Mucosa of stomach (tissue), 1 donor: ENCODE results near the gene GFPT1.

Experiments
- H3K27me3 ChIP-seq: one replicate; pipeline ENCODE4 v1.7.0; 2013; ENCODE audit warnings: mild to moderate bottlenecking, low read length; ENCODE audit not compliant: control insufficient read depth, insufficient read depth
- H3K36me3 ChIP-seq: one replicate; pipeline ENCODE4 v1.7.0; 2013; ENCODE audit warnings: low read length; ENCODE audit not compliant: control insufficient read depth, insufficient read depth
- H3K4me1 ChIP-seq: one replicate; pipeline ENCODE4 v1.7.0; 2013; ENCODE audit warnings: mild to moderate bottlenecking, low read length; ENCODE audit not compliant: control insufficient read depth, insufficient read depth
- H3K4me3 ChIP-seq: one replicate; pipeline ENCODE4 v1.7.0; 2013; ENCODE audit warnings: low read length
- H3K9ac ChIP-seq: one replicate; pipeline ENCODE4 v1.7.0; 2013; ENCODE audit warnings: mild to moderate bottlenecking, low read length, moderate library complexity
- H3K9me3 ChIP-seq: one replicate; pipeline ENCODE4 v1.7.0; 2013; ENCODE audit warnings: mild to moderate bottlenecking, low read length, moderate library complexity; ENCODE audit not compliant: control insufficient read depth
- donor health status: Pancreatic carcinoma.

Gene GFPT1

GRCh38 chr2:69309351-69310110 lies 77.5 kb downstream of the GFPT1 start:
- Histone ChIP-seq H3K9me3 (no peaks in the 10 kb centered on the region), H3K36me3 (no peaks in the 10 kb centered on the region), H3K9ac (peak overlapping the region; percentile 19), H3K4me1 (peaks cover 46% of the 10 kb centered on the region), H3K27me3 (peaks cover 20% of the 10 kb centered on the region), H3K4me3 (no peak overlapping the region)

GRCh38 chr2:69308338-69308737 lies 78.7 kb downstream of the GFPT1 start:
- H3K9ac ChIP-seq, result no peak overlapping the region
- H3K4me1 ChIP-seq, result peaks cover 46% of the 10 kb centered on the region
- H3K27me3 ChIP-seq, result peaks cover 24% of the 10 kb centered on the region
- H3K4me3 ChIP-seq, result no peak overlapping the region
- peaks cover 4% of the 10 kb centered on the region for H3K9me3 ChIP-seq
- H3K36me3 ChIP-seq, result no peaks in the 10 kb centered on the region

- peaks cover 46% of the 10 kb centered on the region for H3K4me1 ChIP-seq
- no peak overlapping the region for H3K4me3 ChIP-seq
Observed at GRCh38 chr2:69307579-69308064, 79.4 kb downstream of the GFPT1 start.

GRCh38 chr2:69306822-69307578 lies 80.0 kb downstream of the GFPT1 start:
- H3K4me1 ChIP-seq, result peaks cover 46% of the 10 kb centered on the region

More at GRCh38 chr2:69307579-69308064, 79.4 kb downstream of the GFPT1 start:
- Histone ChIP-seq H3K27me3 (peaks cover 24% of the 10 kb centered on the region), H3K36me3 (no peaks in the 10 kb centered on the region), H3K9me3 (peaks cover 4% of the 10 kb centered on the region), H3K9ac (no peak overlapping the region)

GRCh38 chr2:69306393-69306821 lies 80.6 kb downstream of the GFPT1 start:
- peak overlapping the region; percentile 37 for H3K4me3 ChIP-seq
- peaks cover 24% of the 10 kb centered on the region for H3K27me3 ChIP-seq
- H3K9me3 ChIP-seq, result peaks cover 4% of the 10 kb centered on the region
- peaks cover 46% of the 10 kb centered on the region for H3K4me1 ChIP-seq
- peak overlapping the region; percentile 69 for H3K9ac ChIP-seq
- no peaks in the 10 kb centered on the region for H3K36me3 ChIP-seq

More at GRCh38 chr2:69306822-69307578, 80.0 kb downstream of the GFPT1 start:
- Histone ChIP-seq H3K9ac (peak overlapping the region; percentile 69), H3K9me3 (peaks cover 4% of the 10 kb centered on the region), H3K27me3 (peaks cover 24% of the 10 kb centered on the region), H3K36me3 (no peaks in the 10 kb centered on the region), H3K4me3 (peak overlapping the region; percentile 37)

GRCh38 chr2:69305712-69306392 lies 81.2 kb downstream of the GFPT1 start:
- H3K27me3 ChIP-seq, result peaks cover 24% of the 10 kb centered on the region
- H3K36me3 ChIP-seq, result no peaks in the 10 kb centered on the region
- H3K9me3 ChIP-seq, result peaks cover 4% of the 10 kb centered on the region
- no peak overlapping the region for H3K4me3 ChIP-seq
- H3K9ac ChIP-seq, result peak overlapping the region; percentile 69
- H3K4me1 ChIP-seq, result peaks cover 45% of the 10 kb centered on the region

- Histone ChIP-seq H3K4me3 (no peak overlapping the region), H3K4me1 (peaks cover 38% of the 10 kb centered on the region), H3K27me3 (peaks cover 24% of the 10 kb centered on the region), H3K9me3 (peaks cover 4% of the 10 kb centered on the region), H3K36me3 (no peaks in the 10 kb centered on the region), H3K9ac (no peak overlapping the region)
Observed at GRCh38 chr2:69305166-69305565, 81.9 kb downstream of the GFPT1 start.

- Histone ChIP-seq H3K4me1 (peaks cover 33% of the 10 kb centered on the region), H3K9ac (no peak overlapping the region), H3K27me3 (peaks cover 24% of the 10 kb centered on the region), H3K9me3 (peaks cover 4% of the 10 kb centered on the region), H3K36me3 (no peaks in the 10 kb centered on the region), H3K4me3 (no peak overlapping the region)
Observed at GRCh38 chr2:69304656-69305055, 82.4 kb downstream of the GFPT1 start.

GRCh38 chr2:69300650-69301049 lies 86.4 kb downstream of the GFPT1 start:
- Histone ChIP-seq H3K9ac (no peak overlapping the region), H3K9me3 (peaks cover 4% of the 10 kb centered on the region), H3K4me3 (no peak overlapping the region), H3K27me3 (peaks cover 11% of the 10 kb centered on the region), H3K4me1 (no peaks in the 10 kb centered on the region), H3K36me3 (no peaks in the 10 kb centered on the region)

- Histone ChIP-seq H3K36me3 (no peaks in the 10 kb centered on the region), H3K4me3 (no peak overlapping the region), H3K9ac (no peak overlapping the region), H3K4me1 (no peaks in the 10 kb centered on the region), H3K27me3 (peaks cover 9% of the 10 kb centered on the region), H3K9me3 (peaks cover 4% of the 10 kb centered on the region)
Observed at GRCh38 chr2:69299772-69300516, 87.1 kb downstream of the GFPT1 start.

- Histone ChIP-seq H3K36me3 (no peaks in the 10 kb centered on the region), H3K4me1 (no peaks in the 10 kb centered on the region), H3K4me3 (no peak overlapping the region), H3K9ac (no peak overlapping the region), H3K9me3 (peaks cover 2% of the 10 kb centered on the region), H3K27me3 (no peaks in the 10 kb centered on the region)
Observed at GRCh38 chr2:69298862-69299261, 88.2 kb downstream of the GFPT1 start.
